RCC 7860 (cell line): ENCODE results near the gene PNMA3.
"Not testable (repeated sequence)": the region's sequence is repeated elsewhere in the genome, so short reads cannot be mapped to it uniquely, and the experiment has no call there.

ENCODE experiments used
- DNase-seq: peaks from one replicate; pipeline ENCODE4 v3.0.0-alpha.2; 2015; ENCODE audit warnings: low spot score
- FAIRE-seq: peaks from 2 replicates; lab custom pipeline; 2012; peaks lifted over from hg19 to GRCh38; lab: Jason Lieb, UNC

The PNMA3 gene

DNA sequence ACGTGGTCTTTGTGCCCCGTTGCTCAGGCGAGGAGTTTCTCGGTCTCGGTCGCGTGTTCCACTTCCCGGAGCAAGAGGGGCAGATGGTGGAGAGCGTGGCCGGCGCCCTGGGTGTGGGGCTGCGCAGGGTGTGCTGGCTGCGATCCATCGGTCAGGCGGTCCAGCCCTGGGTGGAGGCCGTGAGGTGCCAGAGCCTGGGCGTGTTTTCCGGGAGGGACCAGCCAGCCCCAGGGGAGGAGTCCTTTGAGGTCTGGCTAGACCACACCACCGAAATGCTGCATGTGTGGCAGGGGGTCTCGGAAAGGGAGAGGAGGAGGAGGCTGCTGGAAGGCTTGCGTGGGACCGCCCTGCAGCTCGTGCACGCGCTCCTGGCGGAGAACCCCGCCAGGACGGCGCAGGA is 17.1 kb downstream of the PNMA3 start:
- not testable (repeated sequence) for FAIRE-seq, DNase-seq

DNA sequence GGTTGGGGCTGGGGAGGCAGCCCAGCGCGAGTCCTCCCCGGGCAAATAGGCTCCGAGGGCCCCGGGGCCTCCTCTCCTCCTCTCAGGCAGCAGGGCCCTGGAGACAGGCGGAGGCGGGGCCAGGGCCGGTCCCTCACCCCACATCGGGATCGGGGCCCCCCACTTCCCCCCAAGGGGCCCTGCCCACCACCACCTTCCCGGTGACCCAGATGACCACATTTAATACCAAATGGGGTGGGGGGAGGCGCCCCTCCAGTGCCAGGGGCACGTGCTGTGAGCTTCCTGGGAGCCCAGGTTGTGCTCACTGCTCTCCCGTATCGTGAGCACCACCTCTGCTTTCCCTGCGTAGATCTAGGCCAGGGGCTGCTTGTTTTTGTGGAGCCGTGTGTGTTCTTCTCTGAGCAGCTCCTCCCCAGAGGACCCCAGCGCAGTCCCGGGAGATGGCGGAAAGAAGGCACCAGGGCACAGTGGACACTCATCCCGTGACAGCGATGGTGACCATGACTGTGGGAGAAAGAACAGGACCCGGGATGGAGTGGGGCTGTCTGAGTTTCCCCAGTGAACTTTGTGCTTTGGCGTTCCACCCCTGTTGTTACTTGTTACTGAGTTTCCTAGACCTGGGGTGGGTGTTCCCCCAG is 18.1 kb downstream of the PNMA3 start:
- FAIRE-seq: no peak
- no peak for DNase-seq

DNA sequence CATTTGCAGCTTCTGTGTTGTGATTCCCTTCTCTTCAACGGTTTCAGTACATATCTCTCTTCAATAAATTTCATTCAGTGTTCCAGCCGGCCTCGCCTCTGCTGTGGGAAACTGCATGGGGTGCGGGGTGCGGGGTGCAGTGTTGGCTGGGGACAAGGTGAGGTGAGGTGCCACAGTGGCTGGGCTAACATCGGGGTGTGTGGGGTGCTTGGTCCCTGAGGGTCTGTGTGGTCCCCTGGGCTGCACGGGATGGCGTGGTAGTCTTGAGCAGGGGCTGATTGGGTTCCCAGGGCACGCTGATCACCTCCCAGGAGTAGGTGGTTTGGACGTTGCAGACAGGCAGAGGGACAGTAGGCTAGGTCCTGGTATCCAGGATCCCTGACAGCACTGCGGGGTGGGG is 18.7 kb downstream of the PNMA3 start:
- DNase-seq (no peak), FAIRE-seq (no peak)

DNA sequence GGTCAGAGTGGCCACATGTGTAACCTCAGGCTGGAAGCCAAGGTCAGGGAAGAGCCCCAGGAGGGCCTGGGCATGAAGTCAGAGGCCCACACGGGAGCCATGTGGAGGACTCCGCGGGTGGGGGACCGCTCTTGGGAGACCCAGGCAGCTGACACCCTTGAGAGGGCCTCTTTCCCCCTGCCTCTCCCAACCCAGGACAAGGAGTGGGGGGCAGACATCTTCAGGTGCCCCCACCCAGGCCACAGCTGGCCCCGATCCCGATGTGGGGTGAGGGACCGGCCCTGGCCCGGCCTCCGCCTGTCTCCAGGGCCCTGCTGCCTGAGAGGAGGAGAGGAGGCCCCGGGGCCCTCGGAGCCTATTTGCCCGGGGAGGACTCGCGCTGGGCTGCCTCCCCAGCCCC is 19.1 kb downstream of the PNMA3 start:
- FAIRE-seq (no peak), DNase-seq (no peak)

DNA sequence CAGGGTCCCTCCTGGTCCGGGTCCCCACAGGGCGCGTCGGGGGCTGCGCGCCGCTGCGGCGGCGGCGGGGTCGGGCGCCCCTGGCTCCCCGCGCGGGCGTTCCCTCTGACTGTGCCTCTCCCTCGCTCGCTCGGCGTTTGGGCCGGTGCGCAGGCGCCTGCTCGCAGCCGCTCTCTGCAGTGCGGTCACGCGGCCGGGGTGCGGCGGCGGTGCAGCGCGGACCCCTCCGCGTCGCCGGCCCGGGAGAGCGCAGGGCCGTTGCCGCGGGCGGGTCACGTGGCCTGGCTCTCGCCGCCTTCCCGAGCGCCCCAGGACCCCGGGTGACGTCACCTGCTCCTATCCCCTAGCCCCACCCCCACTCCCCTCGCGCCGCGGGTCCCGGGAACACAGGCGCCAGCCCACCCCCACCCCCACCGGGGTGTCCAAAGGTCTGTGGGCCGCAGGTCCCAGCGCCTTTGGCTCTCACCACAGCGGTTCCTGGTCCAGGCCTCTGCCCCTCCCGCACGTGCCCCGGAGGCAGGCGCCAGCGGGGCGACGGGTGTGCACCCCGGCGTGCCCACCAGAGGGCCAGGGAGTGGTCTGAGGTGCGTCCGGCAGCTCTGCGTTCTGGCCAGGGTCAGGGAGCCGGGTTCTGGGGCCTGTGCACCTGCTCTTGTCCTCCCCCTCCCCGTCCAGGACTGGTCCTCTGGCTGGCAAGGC is 21.3 kb downstream of the PNMA3 start:
- FAIRE-seq, DNase-seq: not testable (repeated sequence)

DNA sequence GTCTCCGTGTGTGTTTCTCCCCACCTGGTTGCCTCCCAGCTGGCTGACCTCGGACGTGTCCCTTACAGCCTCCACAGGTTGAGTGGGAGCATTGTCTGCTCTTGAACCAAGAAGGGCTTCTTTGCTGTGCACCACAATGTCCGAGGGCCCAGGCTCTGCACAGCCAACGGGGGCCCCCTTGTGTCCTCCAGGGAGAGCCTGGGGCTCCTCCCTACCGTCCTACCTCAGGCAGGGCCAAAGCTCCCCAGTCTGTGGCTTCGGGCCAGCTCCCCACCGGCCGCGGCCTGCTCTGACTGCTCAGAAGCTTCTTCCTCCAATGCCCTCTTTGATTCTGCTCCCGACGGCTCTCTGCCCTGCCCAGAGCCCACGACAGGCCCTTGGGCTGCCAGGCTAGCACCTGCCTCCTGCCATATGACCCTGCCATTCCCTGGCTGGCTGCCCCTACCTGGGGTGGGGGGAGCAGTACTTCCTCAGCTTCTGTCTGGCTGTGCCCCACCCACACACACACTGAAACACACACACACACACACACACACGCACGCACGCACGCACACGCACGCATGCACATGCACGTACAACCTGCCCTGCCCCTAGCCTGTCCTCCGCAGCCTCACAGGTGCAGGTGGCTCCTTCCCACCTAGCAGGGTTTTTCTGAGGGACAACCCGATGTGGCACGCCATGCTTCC is 27.1 kb downstream of the PNMA3 start:
- not testable (repeated sequence) for FAIRE-seq, DNase-seq

DNA sequence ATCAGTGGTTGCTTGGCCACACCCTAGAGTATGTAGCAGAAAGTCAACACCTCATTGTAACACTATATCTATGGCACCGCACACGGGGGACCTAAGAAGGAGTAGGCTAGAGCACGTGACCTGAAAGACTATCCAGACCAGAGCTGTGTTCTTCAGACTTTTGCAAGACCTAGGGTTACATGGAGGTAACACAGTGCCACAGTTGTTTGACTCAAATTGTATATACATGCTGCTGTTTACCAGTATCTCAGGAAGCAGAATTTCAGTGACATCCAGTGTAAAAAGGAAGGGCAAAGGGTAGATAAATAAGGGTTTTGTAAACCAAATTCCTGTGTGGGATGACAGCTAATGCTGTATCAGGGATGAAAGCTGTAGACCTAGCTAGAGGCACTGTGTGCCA is 46.1 kb downstream of the PNMA3 start:
- FAIRE-seq: no peak
- DNase-seq: no peak

DNA sequence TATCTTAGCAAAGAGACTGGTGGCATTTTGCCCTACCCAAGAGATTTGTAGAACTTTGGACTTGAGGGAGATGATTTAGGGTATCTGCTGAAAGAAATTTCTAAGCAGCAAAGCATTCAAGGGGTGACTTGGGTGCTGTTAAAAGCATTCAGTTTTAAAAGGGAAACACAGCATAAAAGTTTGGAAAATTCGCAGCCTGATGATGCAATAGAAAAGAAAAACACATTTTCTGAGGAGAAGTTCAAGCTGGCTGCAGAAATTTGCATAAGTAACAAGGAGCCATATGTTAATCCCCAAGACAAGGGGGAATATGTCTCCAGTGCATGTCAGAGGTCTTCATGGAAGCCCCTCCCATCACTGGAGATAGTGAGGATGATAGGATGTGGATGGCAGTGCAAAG is 48.7 kb downstream of the PNMA3 start:
- FAIRE-seq, DNase-seq: not testable (repeated sequence)

DNA sequence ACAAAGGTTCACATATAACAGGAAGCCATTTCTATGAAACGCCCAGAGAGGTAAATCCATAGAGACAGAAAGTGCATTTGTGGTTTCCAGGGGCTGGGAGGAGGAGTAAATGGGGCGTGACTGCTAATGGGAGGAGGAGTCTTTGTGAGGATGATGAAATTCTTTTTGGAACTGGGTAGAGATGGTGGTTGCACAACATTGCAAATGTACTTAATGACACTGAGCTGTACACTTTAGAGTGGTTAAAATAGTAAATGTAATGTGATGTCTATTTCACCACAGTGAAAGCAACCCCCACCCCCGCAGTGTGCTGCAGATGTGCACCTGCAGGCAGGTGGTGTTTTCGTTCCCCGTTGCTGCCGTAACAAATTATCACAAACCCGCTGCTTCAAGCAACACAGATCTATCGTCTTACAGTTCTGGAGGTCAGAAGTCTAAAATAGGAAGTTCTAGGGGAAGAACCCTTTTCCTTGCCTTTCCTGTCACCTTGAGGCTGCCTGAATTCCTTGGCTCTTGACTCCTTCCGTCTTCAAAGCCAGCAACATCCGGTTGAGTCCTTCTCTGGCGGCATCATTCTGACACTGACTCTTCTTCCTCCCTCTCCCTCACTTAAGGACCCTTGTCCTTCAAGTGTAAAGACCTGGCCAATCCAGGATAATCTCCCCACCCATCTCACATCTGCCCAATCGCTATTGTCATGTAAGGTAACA is 50.0 kb downstream of the PNMA3 start:
- FAIRE-seq, DNase-seq: not testable (repeated sequence)
